ENCODE results near the gene KDM1B. TPM values are rescaled to one million over a fixed set of nuclear protein-coding genes. Genes with fewer than 3 reads are reported as not detected.
A peak's percentile ranks its signal among the peaks of the same experiment; 100 is the strongest.

Gene KDM1B
- total and polyA plus RNA-seq, 9 of the 15 experiments (the other 6 are each of a cell fraction or from before 2014, with no cell fraction given), result 1.4 to 58.9 (median 36.3) TPM

DNA sequence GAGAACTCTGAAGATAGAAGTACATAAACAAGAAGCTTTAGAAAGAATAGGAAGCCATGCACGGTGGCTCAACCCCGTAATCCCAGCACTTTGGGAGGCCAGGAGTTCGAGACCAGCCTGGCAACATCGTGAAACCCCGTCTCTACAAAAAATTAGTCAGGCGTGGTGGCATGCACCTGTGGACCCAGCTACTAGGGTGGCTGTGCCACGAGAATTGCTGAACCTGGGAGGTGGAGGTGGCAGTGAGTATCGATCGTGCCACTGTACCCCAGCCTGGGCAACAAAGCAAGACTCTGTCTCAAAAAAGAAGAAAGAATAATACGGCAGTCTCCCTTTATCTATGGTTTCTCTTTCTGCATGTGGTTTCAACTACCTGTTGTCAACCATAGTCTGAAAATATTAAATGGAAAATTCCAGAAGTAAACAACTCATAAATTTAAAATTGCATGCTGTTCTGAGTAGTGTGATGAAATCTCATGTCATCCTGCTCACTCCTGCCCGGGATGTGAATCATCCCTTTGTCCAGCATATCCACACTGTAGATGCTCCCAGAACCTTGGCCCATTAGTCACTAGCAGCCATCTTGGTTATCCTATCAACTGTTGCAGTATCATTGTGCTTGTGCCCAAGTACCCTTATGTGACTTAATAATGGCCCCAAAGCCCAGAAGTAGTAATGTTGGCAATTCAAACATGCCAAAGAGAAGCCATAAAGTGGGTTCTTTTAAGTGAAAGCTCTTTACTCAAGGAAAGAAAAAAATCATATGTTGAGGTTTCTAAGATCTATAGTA, 87.0 kb downstream of the KDM1B start:
- no peaks in the 10 kb centered on the region for H3K9me1 ChIP-seq (ENCODE audit: control insufficient read depth, insufficient read depth, low read length)
- no peaks in the 10 kb centered on the region for H3K27me3 ChIP-seq (ENCODE audit: control insufficient read depth in 2 of 2, insufficient read depth in 2 of 2, low read length in 2 of 2)
- H3K4me3 ChIP-seq, result no peak overlapping the region
- 83% methylated on average over 11 of the region's 11 CpGs for WGBS (ENCODE audit: insufficient coverage, low coverage, missing lambda C conversion rate)
- POLR2A ChIA-PET, result interaction anchor here (0.8 to 1.8 kb wide), 7 partner anchors 8 to 26 kb away, joined by 3 to 29 read pairs (median 4); partner anchors contain the start of gene DEK
- BruUV-seq (replicated peaks), result no TSS peak
- DNase-seq (ENCODE audit: extremely low read depth in 1 of 4, low spot score in 3 of 4) (peak in 1 of 4 experiments; percentile 38), ATAC-seq (peak; percentile 68), FAIRE-seq (no peak)
- no peaks in the 10 kb centered on the region for H3K9me3 ChIP-seq (replicated peaks; ENCODE audit: control insufficient read depth, insufficient read depth, low read depth, low read length)
- no peak overlapping the region for H2AFZ ChIP-seq (ENCODE audit: low read depth, low read length)
- CTCF ChIA-PET (ENCODE audit: low intra/inter-chr PET ratio), result no interaction called here
- H4K20me1 ChIP-seq (replicated peaks; ENCODE audit: control insufficient read depth, insufficient read depth, low read length), result no peaks in the 10 kb centered on the region
- peaks cover 78% of the 10 kb centered on the region for H3K79me2 ChIP-seq (ENCODE audit: control insufficient read depth, insufficient read depth, low read length)
- intact Hi-C loops (cut with micrococcal nuclease) (no loop called here), in situ Hi-C loops (cut with MboI) (no loop called here)
- H3K27ac ChIP-seq (ENCODE audit: extremely low read depth, low read depth, low read length), result peak overlapping the region; percentile 17; the same call in 1 of the 3 replicates
- H3K4me2 ChIP-seq (ENCODE audit: insufficient read depth, low read length), result no peak overlapping the region
- H3K4me1 ChIP-seq (replicated peaks in 1 of 2; ENCODE audit: control insufficient read depth in 2 of 2, insufficient read depth in 2 of 2, low read length in 2 of 2), result peaks cover 0 to 14% of the 10 kb centered on the region in 2 experiments; a peak in 1 of 5 replicates
- H3K36me3 ChIP-seq (ENCODE audit: control insufficient read depth, insufficient read depth, low read length), result peaks cover 100% of the 10 kb centered on the region
- no peak overlapping the region for H3K9ac ChIP-seq (ENCODE audit: insufficient read depth in 1 of 2, low read depth in 2 of 2, low read length in 2 of 2)
- TF ChIP-seq ATF7 (IDR thresholded peaks at IDR 0.05) (0 out of 2 replicates have a peak, but pooled peaks have one; percentile 29), ZNF695 (CRISPR knock-in tag; IDR thresholded peaks at IDR 0.05) (no peak), CTCFL (IDR thresholded peaks at IDR 0.05; ENCODE audit: borderline replicate concordance, insufficient read depth, low read depth, low read length, poor library complexity, severe bottlenecking) (no peak), ZNF79 (CRISPR knock-in tag; IDR thresholded peaks at IDR 0.05; ENCODE audit: low read depth) (peak; percentile 27; the same call in 1 of the 2 replicates), ZNF212 (CRISPR knock-in tag; IDR thresholded peaks at IDR 0.05) (no peak), MED1 (CRISPR knock-in tag; IDR thresholded peaks at IDR 0.05; ENCODE audit: borderline replicate concordance) (no peak), GTF2A2 (tag; IDR thresholded peaks at IDR 0.05) (peak; percentile 72; the same call in 1 of the 2 replicates), PKNOX1 (IDR thresholded peaks at IDR 0.05) (peak; percentile 55)
- TF ChIP-seq, protein P1, sequence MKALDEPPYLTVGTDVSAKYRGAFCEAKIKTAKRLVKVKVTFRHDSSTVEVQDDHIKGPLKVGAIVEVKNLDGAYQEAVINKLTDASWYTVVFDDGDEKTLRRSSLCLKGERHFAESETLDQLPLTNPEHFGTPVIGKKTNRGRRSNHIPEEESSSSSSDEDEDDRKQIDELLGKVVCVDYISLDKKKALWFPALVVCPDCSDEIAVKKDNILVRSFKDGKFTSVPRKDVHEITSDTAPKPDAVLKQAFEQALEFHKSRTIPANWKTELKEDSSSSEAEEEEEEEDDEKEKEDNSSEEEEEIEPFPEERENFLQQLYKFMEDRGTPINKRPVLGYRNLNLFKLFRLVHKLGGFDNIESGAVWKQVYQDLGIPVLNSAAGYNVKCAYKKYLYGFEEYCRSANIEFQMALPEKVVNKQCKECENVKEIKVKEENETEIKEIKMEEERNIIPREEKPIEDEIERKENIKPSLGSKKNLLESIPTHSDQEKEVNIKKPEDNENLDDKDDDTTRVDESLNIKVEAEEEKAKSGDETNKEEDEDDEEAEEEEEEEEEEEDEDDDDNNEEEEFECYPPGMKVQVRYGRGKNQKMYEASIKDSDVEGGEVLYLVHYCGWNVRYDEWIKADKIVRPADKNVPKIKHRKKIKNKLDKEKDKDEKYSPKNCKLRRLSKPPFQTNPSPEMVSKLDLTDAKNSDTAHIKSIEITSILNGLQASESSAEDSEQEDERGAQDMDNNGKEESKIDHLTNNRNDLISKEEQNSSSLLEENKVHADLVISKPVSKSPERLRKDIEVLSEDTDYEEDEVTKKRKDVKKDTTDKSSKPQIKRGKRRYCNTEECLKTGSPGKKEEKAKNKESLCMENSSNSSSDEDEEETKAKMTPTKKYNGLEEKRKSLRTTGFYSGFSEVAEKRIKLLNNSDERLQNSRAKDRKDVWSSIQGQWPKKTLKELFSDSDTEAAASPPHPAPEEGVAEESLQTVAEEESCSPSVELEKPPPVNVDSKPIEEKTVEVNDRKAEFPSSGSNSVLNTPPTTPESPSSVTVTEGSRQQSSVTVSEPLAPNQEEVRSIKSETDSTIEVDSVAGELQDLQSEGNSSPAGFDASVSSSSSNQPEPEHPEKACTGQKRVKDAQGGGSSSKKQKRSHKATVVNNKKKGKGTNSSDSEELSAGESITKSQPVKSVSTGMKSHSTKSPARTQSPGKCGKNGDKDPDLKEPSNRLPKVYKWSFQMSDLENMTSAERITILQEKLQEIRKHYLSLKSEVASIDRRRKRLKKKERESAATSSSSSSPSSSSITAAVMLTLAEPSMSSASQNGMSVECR (CRISPR knock-in tag; IDR thresholded peaks at IDR 0.05), result no peak
- TF ChIP-seq, protein P2, sequence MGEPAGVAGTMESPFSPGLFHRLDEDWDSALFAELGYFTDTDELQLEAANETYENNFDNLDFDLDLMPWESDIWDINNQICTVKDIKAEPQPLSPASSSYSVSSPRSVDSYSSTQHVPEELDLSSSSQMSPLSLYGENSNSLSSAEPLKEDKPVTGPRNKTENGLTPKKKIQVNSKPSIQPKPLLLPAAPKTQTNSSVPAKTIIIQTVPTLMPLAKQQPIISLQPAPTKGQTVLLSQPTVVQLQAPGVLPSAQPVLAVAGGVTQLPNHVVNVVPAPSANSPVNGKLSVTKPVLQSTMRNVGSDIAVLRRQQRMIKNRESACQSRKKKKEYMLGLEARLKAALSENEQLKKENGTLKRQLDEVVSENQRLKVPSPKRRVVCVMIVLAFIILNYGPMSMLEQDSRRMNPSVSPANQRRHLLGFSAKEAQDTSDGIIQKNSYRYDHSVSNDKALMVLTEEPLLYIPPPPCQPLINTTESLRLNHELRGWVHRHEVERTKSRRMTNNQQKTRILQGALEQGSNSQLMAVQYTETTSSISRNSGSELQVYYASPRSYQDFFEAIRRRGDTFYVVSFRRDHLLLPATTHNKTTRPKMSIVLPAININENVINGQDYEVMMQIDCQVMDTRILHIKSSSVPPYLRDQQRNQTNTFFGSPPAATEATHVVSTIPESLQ (CRISPR knock-in tag; IDR thresholded peaks at IDR 0.05), result no peak

All from K562 (cell line).